GM12878 (cell line): ENCODE results near the gene WDR18. TPM values are rescaled to one million over a fixed set of nuclear protein-coding genes. Genes with fewer than 3 reads are reported as not detected.

Source experiments
- BMI1 ChIP-seq: fragments of 450-650 bp; IDR thresholded peaks from 2 replicates; pipeline ENCODE4 v1.6.1; 2016; ENCODE audit warnings: mild to moderate bottlenecking, moderate library complexity, borderline replicate concordance
- CBFB ChIP-seq: IDR thresholded peaks from 2 replicates; pipeline ENCODE4 v1.6.1; 2016; ENCODE audit warnings: antibody characterized with exemption, low read depth
- CEBPB ChIP-seq, 2 experiments: fragments of 150-350 bp in 1 of 2; IDR thresholded peaks; 2 replicates each; pipeline ENCODE4 v1.6.1; 2012 to 2014; ENCODE audit warnings: low read depth in 2 of 2, low read length in 2 of 2, borderline replicate concordance in 1 of 2, inconsistent platforms in 1 of 2
- CREM ChIP-seq: IDR thresholded peaks from 2 replicates; pipeline ENCODE4 v1.6.1; 2014; ENCODE audit warnings: antibody characterized with exemption, low read depth
- DPF2 ChIP-seq: fragments of 450-650 bp; IDR thresholded peaks from 2 replicates; pipeline ENCODE4 v1.6.1; 2017; ENCODE audit warnings: mild to moderate bottlenecking
- EP300 ChIP-seq, 2 experiments: fragments of 150-350 bp in 1 of 2; IDR thresholded peaks; 2 replicates each; pipeline ENCODE4 v1.6.1; 2011 to 2012; ENCODE audit warnings: low read depth in 2 of 2, low read length in 2 of 2, borderline replicate concordance in 1 of 2, improper control_type of control experiment in 1 of 2, inconsistent platforms in 1 of 2; ENCODE audit not compliant: control insufficient read depth in 1 of 2
- FOXM1 ChIP-seq: IDR thresholded peaks from 2 replicates; pipeline ENCODE4 v1.6.1; 2012; ENCODE audit warnings: low read depth, mild to moderate bottlenecking, inconsistent platforms, low read length, moderate library complexity
- HDAC2 ChIP-seq: fragments of 200-600 bp; sonication (generic); IDR thresholded peaks from 2 replicates; pipeline ENCODE4 v1.6.1; 2017
- JUNB ChIP-seq: IDR thresholded peaks from 2 replicates; pipeline ENCODE4 v1.6.1; 2016; ENCODE audit warnings: antibody characterized with exemption, mild to moderate bottlenecking
- NFIC ChIP-seq: IDR thresholded peaks from 2 replicates; pipeline ENCODE4 v1.6.1; 2012; ENCODE audit warnings: low read depth, mild to moderate bottlenecking, inconsistent platforms, low read length, moderate library complexity
- NR2C2 ChIP-seq: IDR thresholded peaks from 2 replicates; pipeline ENCODE4 v1.6.1; 2011; ENCODE audit warnings: borderline replicate concordance, low read depth; ENCODE audit not compliant: control insufficient read depth, insufficient read length
- NR2F1 ChIP-seq: fragments of 450-650 bp; conservative IDR thresholded peaks from 2 replicates; pipeline ENCODE4 v1.6.1; 2017; ENCODE audit warnings: mild to moderate bottlenecking
- POU2F2 ChIP-seq: IDR thresholded peaks from 3 replicates; pipeline ENCODE4 v1.6.1; 2011; ENCODE audit warnings: low read depth, mild to moderate bottlenecking, low read length, borderline replicate concordance
- RAD51 ChIP-seq: fragments of 450-650 bp; IDR thresholded peaks from 2 replicates; pipeline ENCODE4 v1.6.1; 2016; ENCODE audit warnings: moderate library complexity, mild to moderate bottlenecking, inconsistent platforms
- RB1 ChIP-seq: fragments of 450-650 bp; formaldehyde crosslinking; IDR thresholded peaks from 2 replicates; pipeline ENCODE4 v1.6.1; 2017; ENCODE audit warnings: mild to moderate bottlenecking, borderline replicate concordance
- RELA ChIP-seq: fragments of 450-650 bp; IDR thresholded peaks from 2 replicates; pipeline ENCODE4 v1.8.0; 2014; ENCODE audit warnings: borderline replicate concordance; ENCODE audit not compliant: partially characterized antibody
- SMAD1 ChIP-seq: fragments of 450-650 bp; IDR thresholded peaks from 2 replicates; pipeline ENCODE4 v1.6.1; 2018; ENCODE audit warnings: mild to moderate bottlenecking, low read depth; ENCODE audit not compliant: partially characterized antibody
- TCF3 ChIP-seq: IDR thresholded peaks from 2 replicates; pipeline ENCODE4 v1.6.1; 2012; ENCODE audit warnings: low read depth, mild to moderate bottlenecking, low read length, borderline replicate concordance; ENCODE audit not compliant: insufficient read depth
- ZBED1 ChIP-seq: IDR thresholded peaks from 2 replicates; pipeline ENCODE4 v1.6.1; 2016; ENCODE audit warnings: borderline replicate concordance
- ZNF217 ChIP-seq: fragments of 450-650 bp; IDR thresholded peaks from 2 replicates; pipeline ENCODE4 v1.6.1; 2017; ENCODE audit warnings: antibody characterized with exemption, mild to moderate bottlenecking
- polyA plus RNA-seq, 11 experiments: library from polyadenylated mRNA; depleted of rRNA in 4 of 11; unstranded in 6 of 11; stranded (reverse) in 5 of 11; fragments of >200 nt; fragmentation: Nextera tagmentation in 4 of 11; fragmentation: Illumina TruSeq in 1 of 11; extraction: Ambion mirVana in 4 of 11; extraction: Trizol in 1 of 11; gene quantifications; 1 replicate in 1 of 11; 2 replicates in 10 of 11; pipeline versions ENCODE4 v1.2.1 to v1.2.3, GENCODE V29; 2011 to 2016; ENCODE audit warnings: inconsistent platforms in 2 of 11, missing spikeins in 2 of 11, low read depth in 1 of 11
- total RNA-seq, 4 experiments: library from RNA; depleted of rRNA in 3 of 4; stranded (reverse); fragments of >200 nt in 3 of 4; fragmentation: Illumina TruSeq in 1 of 4; extraction: Trizol in 1 of 4; gene quantifications; 2 replicates each; pipeline versions ENCODE4 v1.2.1 to v1.2.3, GENCODE V29; 2013 to 2021
- TF ChIP-seq, protein P1 (sequence below): fragments of 450-650 bp; formaldehyde crosslinking; IDR thresholded peaks from 2 replicates; pipeline ENCODE4 v1.4.0; 2020; ENCODE audit warnings: mild to moderate bottlenecking, moderate library complexity
- TF ChIP-seq, protein P2 (sequence below): fragments of 450-650 bp; IDR thresholded peaks from 2 replicates; pipeline ENCODE4 v1.6.1; 2017; ENCODE audit warnings: mild to moderate bottlenecking, low read depth, inconsistent platforms; ENCODE audit not compliant: poor library complexity, severe bottlenecking
- TF ChIP-seq, protein P3 (sequence below): fragments of 450-650 bp; IDR thresholded peaks from 2 replicates; pipeline ENCODE4 v1.6.1; 2016; ENCODE audit warnings: mild to moderate bottlenecking

WDR18 gene
- total and polyA plus RNA-seq, 10 of the 15 experiments (the other 5 are each of a cell fraction or from before 2014, with no cell fraction given) = 3.0 to 206 (median 62.3) TPM

DNA sequence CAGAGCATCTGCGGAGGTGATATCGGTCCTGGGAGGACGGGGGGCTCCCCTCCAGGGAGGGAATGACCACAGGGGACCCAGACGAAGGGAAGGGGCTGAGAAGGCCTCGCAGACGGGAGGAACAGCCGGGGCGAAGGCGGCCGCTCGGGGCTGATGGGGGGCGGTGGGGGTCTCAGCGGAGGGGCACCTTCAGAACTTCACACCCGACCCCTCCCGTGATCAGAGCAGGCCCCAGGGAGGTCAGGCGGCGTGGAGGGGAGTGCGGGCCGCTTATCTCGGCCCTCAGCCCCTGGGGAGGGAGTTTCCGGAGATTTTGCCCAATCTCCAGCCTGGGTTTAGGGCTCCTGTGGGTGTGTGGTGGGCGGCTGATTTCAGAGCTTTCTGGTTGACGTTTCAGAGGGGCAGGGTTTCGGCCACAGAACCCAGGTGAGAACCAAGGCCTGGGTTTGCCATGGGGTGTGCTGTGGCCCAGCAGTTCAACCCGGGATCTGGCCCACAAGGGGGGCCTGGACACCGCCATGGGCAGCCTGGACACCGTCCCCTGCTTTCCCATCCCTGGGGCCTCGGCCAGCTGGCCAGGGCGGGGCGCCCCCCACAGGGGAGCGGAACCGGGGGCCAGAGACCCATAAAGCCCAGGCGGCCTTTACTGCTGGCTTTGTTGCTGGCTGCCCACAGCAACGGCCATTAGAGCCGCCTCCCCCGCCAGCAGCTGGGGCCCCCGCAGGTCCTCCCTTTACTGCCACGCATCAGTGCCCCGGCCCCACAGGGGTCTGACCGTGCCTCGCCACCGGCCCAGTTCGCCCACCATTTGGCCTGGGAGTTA lies 29.3 kb upstream of the WDR18 start (continued):
- 0 out of 2 replicates have a peak, but pooled peaks have one; percentile 50 for TF ChIP-seq RB1
- TF ChIP-seq, protein P1, sequence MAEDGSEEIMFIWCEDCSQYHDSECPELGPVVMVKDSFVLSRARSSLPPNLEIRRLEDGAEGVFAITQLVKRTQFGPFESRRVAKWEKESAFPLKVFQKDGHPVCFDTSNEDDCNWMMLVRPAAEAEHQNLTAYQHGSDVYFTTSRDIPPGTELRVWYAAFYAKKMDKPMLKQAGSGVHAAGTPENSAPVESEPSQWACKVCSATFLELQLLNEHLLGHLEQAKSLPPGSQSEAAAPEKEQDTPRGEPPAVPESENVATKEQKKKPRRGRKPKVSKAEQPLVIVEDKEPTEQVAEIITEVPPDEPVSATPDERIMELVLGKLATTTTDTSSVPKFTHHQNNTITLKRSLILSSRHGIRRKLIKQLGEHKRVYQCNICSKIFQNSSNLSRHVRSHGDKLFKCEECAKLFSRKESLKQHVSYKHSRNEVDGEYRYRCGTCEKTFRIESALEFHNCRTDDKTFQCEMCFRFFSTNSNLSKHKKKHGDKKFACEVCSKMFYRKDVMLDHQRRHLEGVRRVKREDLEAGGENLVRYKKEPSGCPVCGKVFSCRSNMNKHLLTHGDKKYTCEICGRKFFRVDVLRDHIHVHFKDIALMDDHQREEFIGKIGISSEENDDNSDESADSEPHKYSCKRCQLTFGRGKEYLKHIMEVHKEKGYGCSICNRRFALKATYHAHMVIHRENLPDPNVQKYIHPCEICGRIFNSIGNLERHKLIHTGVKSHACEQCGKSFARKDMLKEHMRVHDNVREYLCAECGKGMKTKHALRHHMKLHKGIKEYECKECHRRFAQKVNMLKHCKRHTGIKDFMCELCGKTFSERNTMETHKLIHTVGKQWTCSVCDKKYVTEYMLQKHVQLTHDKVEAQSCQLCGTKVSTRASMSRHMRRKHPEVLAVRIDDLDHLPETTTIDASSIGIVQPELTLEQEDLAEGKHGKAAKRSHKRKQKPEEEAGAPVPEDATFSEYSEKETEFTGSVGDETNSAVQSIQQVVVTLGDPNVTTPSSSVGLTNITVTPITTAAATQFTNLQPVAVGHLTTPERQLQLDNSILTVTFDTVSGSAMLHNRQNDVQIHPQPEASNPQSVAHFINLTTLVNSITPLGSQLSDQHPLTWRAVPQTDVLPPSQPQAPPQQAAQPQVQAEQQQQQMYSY (CRISPR knock-in tag) = no peak
- TF ChIP-seq CBFB = peak; percentile 88; the same call in 1 of the 2 replicates
- TF ChIP-seq BMI1 = peak; percentile 60; the same call in 1 of the 2 replicates
- 0 out of 3 replicates have a peak, but pooled peaks have one; percentile 24 for TF ChIP-seq POU2F2
- TF ChIP-seq DPF2 = peak; percentile 97
- TF ChIP-seq, protein P2, sequence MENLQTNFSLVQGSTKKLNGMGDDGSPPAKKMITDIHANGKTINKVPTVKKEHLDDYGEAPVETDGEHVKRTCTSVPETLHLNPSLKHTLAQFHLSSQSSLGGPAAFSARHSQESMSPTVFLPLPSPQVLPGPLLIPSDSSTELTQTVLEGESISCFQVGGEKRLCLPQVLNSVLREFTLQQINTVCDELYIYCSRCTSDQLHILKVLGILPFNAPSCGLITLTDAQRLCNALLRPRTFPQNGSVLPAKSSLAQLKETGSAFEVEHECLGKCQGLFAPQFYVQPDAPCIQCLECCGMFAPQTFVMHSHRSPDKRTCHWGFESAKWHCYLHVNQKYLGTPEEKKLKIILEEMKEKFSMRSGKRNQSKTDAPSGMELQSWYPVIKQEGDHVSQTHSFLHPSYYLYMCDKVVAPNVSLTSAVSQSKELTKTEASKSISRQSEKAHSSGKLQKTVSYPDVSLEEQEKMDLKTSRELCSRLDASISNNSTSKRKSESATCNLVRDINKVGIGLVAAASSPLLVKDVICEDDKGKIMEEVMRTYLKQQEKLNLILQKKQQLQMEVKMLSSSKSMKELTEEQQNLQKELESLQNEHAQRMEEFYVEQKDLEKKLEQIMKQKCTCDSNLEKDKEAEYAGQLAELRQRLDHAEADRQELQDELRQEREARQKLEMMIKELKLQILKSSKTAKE = peak; percentile 76
- peak; percentile 80; the same call in 1 of the 2 replicates for TF ChIP-seq NFIC
- TF ChIP-seq ZBED1 = peak; percentile 71; the same call in 1 of the 2 replicates
- peak; percentile 67; the same call in 1 of the 2 replicates for TF ChIP-seq ZNF217
- peak; percentile 73 for TF ChIP-seq CREM
- peak; percentile 74 to 89; a peak in 3 of 4 replicates for TF ChIP-seq EP300 (IDR thresholded peaks at IDR 0.05; ENCODE audit: borderline replicate concordance in 1 of 2, control insufficient read depth in 1 of 2, low read depth in 2 of 2, low read length in 2 of 2)
- no peak for TF ChIP-seq SMAD1
- peak; percentile 94 for TF ChIP-seq NR2F1
- peak; percentile 29 for TF ChIP-seq RELA
- peak; percentile 74; the same call in 1 of the 2 replicates for TF ChIP-seq FOXM1
- TF ChIP-seq RAD51 = 0 out of 2 replicates have a peak, but pooled peaks have one; percentile 12
- TF ChIP-seq HDAC2 = no peak
- TF ChIP-seq NR2C2 = no peak
- TF ChIP-seq, protein P3, sequence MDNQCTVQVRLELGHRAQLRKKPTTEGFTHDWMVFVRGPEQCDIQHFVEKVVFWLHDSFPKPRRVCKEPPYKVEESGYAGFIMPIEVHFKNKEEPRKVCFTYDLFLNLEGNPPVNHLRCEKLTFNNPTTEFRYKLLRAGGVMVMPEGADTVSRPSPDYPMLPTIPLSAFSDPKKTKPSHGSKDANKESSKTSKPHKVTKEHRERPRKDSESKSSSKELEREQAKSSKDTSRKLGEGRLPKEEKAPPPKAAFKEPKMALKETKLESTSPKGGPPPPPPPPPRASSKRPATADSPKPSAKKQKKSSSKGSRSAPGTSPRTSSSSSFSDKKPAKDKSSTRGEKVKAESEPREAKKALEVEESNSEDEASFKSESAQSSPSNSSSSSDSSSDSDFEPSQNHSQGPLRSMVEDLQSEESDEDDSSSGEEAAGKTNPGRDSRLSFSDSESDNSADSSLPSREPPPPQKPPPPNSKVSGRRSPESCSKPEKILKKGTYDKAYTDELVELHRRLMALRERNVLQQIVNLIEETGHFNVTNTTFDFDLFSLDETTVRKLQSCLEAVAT = peak; percentile 98
- 0 out of 2 replicates have a peak, but pooled peaks have one; percentile 54 for TF ChIP-seq TCF3
- TF ChIP-seq JUNB = peak; percentile 43; the same call in 1 of the 2 replicates
- no peak for TF ChIP-seq CEBPB (IDR thresholded peaks at IDR 0.05; ENCODE audit: borderline replicate concordance in 1 of 2, low read depth in 2 of 2, low read length in 2 of 2)
